ENCODE data around the gene AKAP12. TPM values are rescaled to one million over a fixed set of nuclear protein-coding genes. Genes with fewer than 3 reads are reported as not detected.
A peak's percentile ranks its signal among the peaks of the same experiment; 100 is the strongest.

The AKAP12 gene
- total RNA-seq, 2 donors from 2014 or later, result 27.7 to 40.1 TPM

DNA sequence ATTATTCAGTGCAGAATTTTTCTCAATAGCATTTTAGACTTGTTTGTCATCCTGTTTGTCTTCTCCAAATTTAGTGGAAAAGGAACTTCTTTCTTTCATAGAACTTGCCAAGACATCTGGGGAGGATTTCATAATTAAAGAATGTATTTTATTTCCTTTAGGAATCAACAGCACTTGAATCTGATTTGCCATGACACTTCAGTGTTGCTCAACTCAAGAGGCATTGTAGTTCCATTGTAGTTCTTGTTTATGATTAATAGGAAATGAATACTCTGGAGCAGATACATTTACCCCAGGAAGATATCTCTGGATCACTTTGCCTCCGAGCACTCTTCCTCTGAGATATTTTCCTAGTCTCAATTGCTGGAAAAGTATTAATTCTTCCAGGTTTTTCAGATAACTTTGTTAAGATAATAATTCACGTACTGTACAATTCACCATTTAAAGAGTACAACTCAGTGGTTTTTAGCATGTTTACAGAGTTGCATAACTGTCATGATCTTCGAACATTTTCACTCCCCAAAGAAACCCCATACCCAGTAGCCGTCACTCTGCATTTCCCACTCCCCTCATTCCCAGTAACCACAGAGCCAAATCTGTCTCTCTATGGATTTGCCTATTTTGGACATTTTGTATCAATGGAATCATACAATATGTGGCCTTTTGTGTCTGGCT lies 29.7 kb downstream of the AKAP12 start:
- no peaks in the 10 kb centered on the region for H3K9me3 ChIP-seq
- TF ChIP-seq, protein P1, sequence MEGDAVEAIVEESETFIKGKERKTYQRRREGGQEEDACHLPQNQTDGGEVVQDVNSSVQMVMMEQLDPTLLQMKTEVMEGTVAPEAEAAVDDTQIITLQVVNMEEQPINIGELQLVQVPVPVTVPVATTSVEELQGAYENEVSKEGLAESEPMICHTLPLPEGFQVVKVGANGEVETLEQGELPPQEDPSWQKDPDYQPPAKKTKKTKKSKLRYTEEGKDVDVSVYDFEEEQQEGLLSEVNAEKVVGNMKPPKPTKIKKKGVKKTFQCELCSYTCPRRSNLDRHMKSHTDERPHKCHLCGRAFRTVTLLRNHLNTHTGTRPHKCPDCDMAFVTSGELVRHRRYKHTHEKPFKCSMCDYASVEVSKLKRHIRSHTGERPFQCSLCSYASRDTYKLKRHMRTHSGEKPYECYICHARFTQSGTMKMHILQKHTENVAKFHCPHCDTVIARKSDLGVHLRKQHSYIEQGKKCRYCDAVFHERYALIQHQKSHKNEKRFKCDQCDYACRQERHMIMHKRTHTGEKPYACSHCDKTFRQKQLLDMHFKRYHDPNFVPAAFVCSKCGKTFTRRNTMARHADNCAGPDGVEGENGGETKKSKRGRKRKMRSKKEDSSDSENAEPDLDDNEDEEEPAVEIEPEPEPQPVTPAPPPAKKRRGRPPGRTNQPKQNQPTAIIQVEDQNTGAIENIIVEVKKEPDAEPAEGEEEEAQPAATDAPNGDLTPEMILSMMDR (IDR thresholded peaks at IDR 0.05), result no peak
- H3K4me1 ChIP-seq, result peaks cover 0 to 5% of the 10 kb centered on the region in 2 donors
- H3K4me3 ChIP-seq, result no peak overlapping the region
- peak overlapping the region in 1 of 2 donors; percentile 12 for H3K27ac ChIP-seq
- H3K36me3 ChIP-seq, result no peaks in the 10 kb centered on the region
- H3K27me3 ChIP-seq, result no peaks in the 10 kb centered on the region
- no peak for DNase-seq (ENCODE audit: low spot score)

- Histone ChIP-seq H3K4me1 (no peaks in the 10 kb centered on the region), H3K27ac (no peak overlapping the region), H3K36me3 (no peaks in the 10 kb centered on the region), H3K4me3 (no peak overlapping the region), H3K9me3 (no peaks in the 10 kb centered on the region), H3K27me3 (no peaks in the 10 kb centered on the region)
- no peak for DNase-seq (ENCODE audit: low spot score)
- TF ChIP-seq, protein P1 (IDR thresholded peaks at IDR 0.05), result no peak
Measured at GRCh38 chr6:151275121-151275520, 35.4 kb downstream of the AKAP12 start.

DNA sequence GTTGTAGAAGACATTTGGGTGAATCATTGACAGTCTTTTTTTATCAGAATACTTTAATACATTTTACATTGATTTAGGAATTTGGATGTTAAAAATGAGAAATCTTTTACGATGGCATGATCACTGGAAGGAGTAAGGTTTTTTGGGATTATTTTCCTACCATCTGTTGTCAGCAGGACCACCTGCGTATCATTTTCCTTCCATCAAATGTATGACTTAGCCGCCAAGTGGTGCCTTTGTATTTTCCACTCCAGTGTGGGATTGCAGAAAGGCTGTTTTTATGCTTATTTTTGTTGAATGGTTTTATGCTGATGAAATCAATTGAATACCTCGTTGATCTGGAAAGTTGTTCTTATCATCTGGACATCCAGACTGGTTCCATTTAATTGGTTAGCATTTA lies 35.8 kb downstream of the AKAP12 start:
- H3K9me3 ChIP-seq, result no peaks in the 10 kb centered on the region
- no peak for DNase-seq (ENCODE audit: low spot score)
- TF ChIP-seq, protein P1 (IDR thresholded peaks at IDR 0.05), result no peak
- H3K36me3 ChIP-seq, result no peaks in the 10 kb centered on the region
- no peak overlapping the region for H3K4me3 ChIP-seq
- no peaks in the 10 kb centered on the region for H3K27me3 ChIP-seq
- no peaks in the 10 kb centered on the region for H3K4me1 ChIP-seq
- H3K27ac ChIP-seq, result no peak overlapping the region

DNA sequence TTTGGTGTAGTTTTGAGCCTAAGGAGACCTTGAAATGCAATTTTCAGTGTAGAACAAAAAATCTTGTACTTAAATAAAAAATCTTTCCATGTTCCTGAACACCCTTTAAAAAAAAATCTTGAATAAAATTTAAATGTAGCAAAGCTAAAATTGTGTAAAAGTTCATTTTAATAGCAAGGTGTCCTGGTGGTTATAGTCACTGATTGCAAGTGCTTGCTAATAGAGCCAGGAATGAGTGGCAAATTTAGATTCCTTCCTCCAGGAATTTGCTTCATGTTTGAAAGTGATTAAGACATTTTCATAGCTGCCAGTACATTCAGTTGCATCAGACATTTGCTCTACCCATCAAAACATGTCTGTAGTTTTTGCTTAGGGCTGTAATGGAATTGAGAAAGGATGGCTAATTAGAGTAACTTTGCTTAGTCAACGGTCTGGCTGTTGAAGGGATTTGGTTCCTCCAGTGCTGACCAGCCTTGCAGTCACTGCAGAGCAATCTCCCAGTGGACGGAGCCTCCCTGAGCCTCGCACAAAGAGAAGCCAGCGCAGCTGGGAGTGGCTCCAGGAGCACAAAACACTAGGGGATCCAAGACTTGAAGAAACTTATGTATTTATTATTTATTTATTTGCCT lies 36.5 kb downstream of the AKAP12 start:
- H3K9me3 ChIP-seq, result no peaks in the 10 kb centered on the region
- H3K27ac ChIP-seq, result peak overlapping the region in 1 of 2 donors; percentile 44
- H3K4me3 ChIP-seq, result no peak overlapping the region
- no peaks in the 10 kb centered on the region for H3K4me1 ChIP-seq
- DNase-seq (ENCODE audit: low spot score), result peak; percentile 73
- no peaks in the 10 kb centered on the region for H3K27me3 ChIP-seq
- no peaks in the 10 kb centered on the region for H3K36me3 ChIP-seq
- TF ChIP-seq, protein P1 (IDR thresholded peaks at IDR 0.05), result no peak

DNA sequence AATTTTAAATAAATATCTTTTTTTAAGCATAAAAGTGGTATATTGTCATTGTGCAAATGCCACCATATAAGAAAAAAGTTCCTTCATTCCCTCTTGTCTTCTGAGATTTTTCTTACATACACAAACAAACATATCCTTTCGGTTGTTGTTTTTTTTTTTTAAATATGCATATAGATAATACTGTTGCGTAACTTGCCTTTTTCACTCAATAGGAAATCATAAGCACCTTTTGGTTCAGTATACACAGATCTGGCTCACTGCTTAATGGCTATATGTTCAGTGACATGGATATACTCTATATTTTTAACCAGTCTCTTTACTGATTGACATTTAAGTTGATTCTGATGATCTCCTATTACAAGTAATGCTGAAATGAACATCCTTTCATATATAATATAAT lies 40.1 kb downstream of the AKAP12 start:
- Histone ChIP-seq H3K27me3 (no peaks in the 10 kb centered on the region), H3K36me3 (no peaks in the 10 kb centered on the region), H3K9me3 (no peaks in the 10 kb centered on the region), H3K4me1 (peaks cover 0 to 5% of the 10 kb centered on the region in 2 donors), H3K4me3 (no peak overlapping the region), H3K27ac (no peak overlapping the region)
- TF ChIP-seq, protein P1 (IDR thresholded peaks at IDR 0.05), result no peak
- DNase-seq (ENCODE audit: low spot score), result no peak
